Endothelial cell of umbilical vein (primary cell): ENCODE results near the gene LDB3. TPM values are rescaled to one million over a fixed set of nuclear protein-coding genes. Genes with fewer than 3 reads are reported as not detected.

Experiments used
- BruUV-seq: library from RNA; stranded (reverse); fragments of 400-500 nt; replicated peaks from 2 replicates; lab custom pipeline; 2021; lab: Mats Ljungman, UMichigan
- CTCF ChIA-PET: fragments of 300-600, 350-600 bp; sonication (Branson Sonifier 250); formaldehyde crosslinking; loops from one replicate; lab custom pipeline; 2021; ENCODE audit warnings: antibody characterized with exemption, inconsistent platforms; lab: Charles Lee
- POLR2A ChIA-PET: fragments of 300-600, 350-600 bp; sonication (Branson Sonifier 250); formaldehyde crosslinking; loops from one replicate; lab custom pipeline; 2021; ENCODE audit warnings: antibody characterized with exemption, inconsistent platforms; lab: Charles Lee
- DNase-seq: peaks from one replicate; pipeline ENCODE4 v3.0.0-alpha.2; 2011; ENCODE audit warnings: low read depth, low spot score
- FAIRE-seq: peaks from 2 replicates; lab custom pipeline; 2011; peaks lifted over from hg19 to GRCh38; lab: Jason Lieb, UNC
- H2AFZ ChIP-seq: 2 replicates; pipeline ENCODE4 v1.6.0; 2012; ENCODE audit warnings: low read depth, low read length, control low read depth, inconsistent platforms
- H3K27ac ChIP-seq: 2 replicates; pipeline ENCODE4 v1.5.1; 2011; ENCODE audit warnings: low read depth, mild to moderate bottlenecking, control low read depth, low read length, moderate library complexity; ENCODE audit not compliant: insufficient read depth
- H3K27me3 ChIP-seq, 2 experiments: 2 replicates each; pipeline versions ENCODE4 v1.6.0 to v1.6.1; 2011; ENCODE audit warnings: low read length in 2 of 2, mixed read lengths in 1 of 2; ENCODE audit not compliant: control insufficient read depth in 2 of 2, insufficient read depth in 2 of 2
- H3K36me3 ChIP-seq, 2 experiments: 2 replicates in 1 of 2; 3 replicates in 1 of 2; pipeline ENCODE4 v1.5.1; 2011; ENCODE audit warnings: low read length in 2 of 2, mild to moderate bottlenecking in 1 of 2, moderate library complexity in 1 of 2; ENCODE audit not compliant: control insufficient read depth in 2 of 2, insufficient read depth in 2 of 2; ENCODE audit errors: extremely low read depth in 1 of 2
- H3K4me1 ChIP-seq: 3 replicates; pipeline ENCODE4 v1.5.1; 2011; ENCODE audit warnings: mild to moderate bottlenecking, low read length; ENCODE audit not compliant: control insufficient read depth, insufficient read depth; ENCODE audit errors: extremely low read depth
- H3K4me2 ChIP-seq: 2 replicates; pipeline ENCODE4 v1.6.1; 2011; ENCODE audit warnings: low read length, control low read depth, mixed read lengths; ENCODE audit not compliant: insufficient read depth
- H3K4me3 ChIP-seq, 3 experiments: fragments of 200-600 bp in 1 of 3; sonication (generic), shearing (Covaris generic) in 1 of 3; replicated peaks in 1 of 3; 2 replicates each; pipeline ENCODE4 v1.5.1; 2011 to 2016; ENCODE audit warnings: control low read depth in 3 of 3, low read length in 3 of 3, mild to moderate bottlenecking in 2 of 3, inconsistent platforms in 1 of 3, low read depth in 1 of 3, moderate library complexity in 1 of 3; ENCODE audit not compliant: insufficient read depth in 1 of 3
- H3K79me2 ChIP-seq: 2 replicates; pipeline ENCODE4 v1.6.0; 2012; ENCODE audit warnings: low read length, inconsistent platforms; ENCODE audit not compliant: control insufficient read depth, insufficient read depth
- H3K9ac ChIP-seq: replicated peaks from 2 replicates; pipeline ENCODE3; 2011; ENCODE audit warnings: low read length, control low read depth; ENCODE audit not compliant: insufficient read depth; ENCODE audit errors: extremely low read depth
- H3K9me1 ChIP-seq: replicated peaks from 3 replicates; pipeline ENCODE4 v1.6.0; 2011; ENCODE audit warnings: mild to moderate bottlenecking, low read length; ENCODE audit not compliant: control insufficient read depth, insufficient read depth; ENCODE audit errors: extremely low read depth
- H3K9me3 ChIP-seq: replicated peaks from 2 replicates; pipeline ENCODE4 v1.5.1; 2012; ENCODE audit warnings: low read length, inconsistent platforms; ENCODE audit not compliant: control insufficient read depth, insufficient read depth
- H4K20me1 ChIP-seq: replicated peaks from 2 replicates; pipeline ENCODE3; 2011; ENCODE audit warnings: mild to moderate bottlenecking, low read length; ENCODE audit not compliant: control insufficient read depth, insufficient read depth; ENCODE audit errors: extremely low read depth
- CTCF ChIP-seq, 2 donors: IDR thresholded peaks; 1 replicate in 1 of 2; 2 replicates in 1 of 2; pipeline ENCODE4 v1.5.1; 2011; ENCODE audit warnings: low read length in 2 of 2, mild to moderate bottlenecking in 2 of 2, moderate library complexity in 2 of 2, control low read depth in 1 of 2, inconsistent platforms in 1 of 2, low read depth in 1 of 2; ENCODE audit not compliant: insufficient read depth in 1 of 2; ENCODE audit errors: extremely low read depth in 1 of 2
- EZH2 ChIP-seq: IDR thresholded peaks from 2 replicates; pipeline ENCODE4 v1.6.1; 2012; ENCODE audit warnings: borderline replicate concordance, low read depth, mild to moderate bottlenecking, moderate library complexity, low read length, inconsistent platforms; ENCODE audit not compliant: severe bottlenecking
- FOS ChIP-seq: IDR thresholded peaks from 2 replicates; pipeline ENCODE4 v1.6.1; 2011; ENCODE audit warnings: mild to moderate bottlenecking, low read length, moderate library complexity, borderline replicate concordance; ENCODE audit not compliant: insufficient read depth
- GATA2 ChIP-seq: IDR thresholded peaks from 2 replicates; pipeline ENCODE4 v1.7.0; 2011; ENCODE audit warnings: low read depth, mild to moderate bottlenecking, moderate library complexity, mixed read lengths, low read length; ENCODE audit not compliant: insufficient read length, insufficient read depth
- JUN ChIP-seq: IDR thresholded peaks from 2 replicates; pipeline ENCODE4 v1.6.1; 2011; ENCODE audit warnings: borderline replicate concordance, low read depth; ENCODE audit not compliant: insufficient read length, insufficient read depth
- MAX ChIP-seq: IDR thresholded peaks from 2 replicates; pipeline ENCODE4 v1.6.1; 2011; ENCODE audit not compliant: insufficient read depth, insufficient read length
- MYC ChIP-seq: IDR thresholded peaks from one replicate; pipeline ENCODE4 v1.6.1; 2011; ENCODE audit warnings: mild to moderate bottlenecking, low read depth, low read length
- POLR2A ChIP-seq: IDR thresholded peaks from 2 replicates; pipeline ENCODE4 v1.6.1; 2012; ENCODE audit warnings: low read depth, mild to moderate bottlenecking, control low read depth, low read length
- POLR2AphosphoS5 ChIP-seq: IDR thresholded peaks from 2 replicates; pipeline ENCODE4 v1.6.1; 2012; ENCODE audit warnings: low read depth, mild to moderate bottlenecking, control low read depth, low read length, moderate library complexity; ENCODE audit not compliant: insufficient read depth
- dilution Hi-C: fragments of 300-500 bp; cut with MboI; formaldehyde crosslinking; loops from one replicate; pipeline ENCODE4 v1.15.0; 2019; ENCODE audit warnings: low sequenced_read_pairs; ENCODE audit not compliant: extremely low pct_ligation_motif_present
- intact Hi-C: fragments of 100-400 bp; cut with micrococcal nuclease; formaldehyde crosslinking; loops from one replicate; pipeline ENCODE4 v1.10.0; 2022
- polyA plus RNA-seq, 4 experiments: library from polyadenylated mRNA; depleted of rRNA in 3 of 4; stranded (reverse) in 3 of 4; unstranded in 1 of 4; fragments of >200 nt; gene quantifications; 2 replicates each; pipeline versions ENCODE4 v1.2.1 to v1.2.3, GENCODE V29; 2011 to 2012; ENCODE audit warnings: missing spikeins in 1 of 4
- total RNA-seq: library from RNA; stranded (reverse); gene quantifications from 2 replicates; pipeline ENCODE4 v1.2.3, GENCODE V29; 2021

The LDB3 gene
- total and polyA plus RNA-seq, 2 donors (not counting 3 experiments of a cell fraction or from before 2014, with no cell fraction given): not detected

GRCh38 chr10:86636311-86636710 lies 32.0 kb upstream of the LDB3 start:
- peaks cover 8 to 22% of the 10 kb centered on the region in 2 experiments for H3K27me3 ChIP-seq

GRCh38 chr10:86642021-86642420 lies 26.3 kb upstream of the LDB3 start:
- TF ChIP-seq POLR2A (no peak), POLR2AphosphoS5 (no peak), CTCF (IDR thresholded peaks at IDR 0.05; ENCODE audit: extremely low read depth in 1 of 2, insufficient read depth in 1 of 2, low read depth in 1 of 2, low read length in 2 of 2) (no peak), FOS (no peak), JUN (no peak), MAX (no peak), MYC (no peak), EZH2 (no peak), GATA2 (no peak)
- Histone ChIP-seq H3K4me3 (no peak overlapping the region), H3K9me1 (no peaks in the 10 kb centered on the region), H3K4me2 (no peak overlapping the region), H4K20me1 (no peaks in the 10 kb centered on the region), H3K27me3 (peaks cover 7 to 9% of the 10 kb centered on the region in 2 experiments), H3K79me2 (no peaks in the 10 kb centered on the region), H3K27ac (no peak overlapping the region), H3K9me3 (no peaks in the 10 kb centered on the region), H2AFZ (no peak overlapping the region), H3K36me3 (no peaks in the 10 kb centered on the region), H3K9ac (no peak overlapping the region), H3K4me1 (no peaks in the 10 kb centered on the region)
- no peak for FAIRE-seq
- POLR2A ChIA-PET: no interaction called here
- BruUV-seq: no TSS peak
- CTCF ChIA-PET: no interaction called here
- dilution Hi-C loops (no loop called here), intact Hi-C loops (no loop called here)
- no peak for DNase-seq

More at GRCh38 chr10:86636311-86636710, 32.0 kb upstream of the LDB3 start:
- H3K9me1 ChIP-seq: no peaks in the 10 kb centered on the region
- no peak overlapping the region for H3K27ac ChIP-seq
- POLR2A ChIA-PET: no interaction called here
- intact Hi-C loops (no loop called here), dilution Hi-C loops (no loop called here)
- no peaks in the 10 kb centered on the region for H4K20me1 ChIP-seq
- no peak overlapping the region for H3K4me3 ChIP-seq
- H2AFZ ChIP-seq: no peak overlapping the region
- DNase-seq (no peak), FAIRE-seq (no peak)
- H3K9me3 ChIP-seq: no peaks in the 10 kb centered on the region
- CTCF ChIA-PET: interaction anchor here (0.6 kb wide), 1 partner anchor 11 kb away, joined by 3 read pairs; no protein-coding TSS in a partner anchor
- BruUV-seq: no TSS peak
- TF ChIP-seq GATA2: no peak
- no peak for TF ChIP-seq JUN
- TF ChIP-seq MAX: no peak
- no peak for TF ChIP-seq EZH2
- no peak overlapping the region for H3K4me2 ChIP-seq
- no peaks in the 10 kb centered on the region for H3K79me2 ChIP-seq
- no peaks in the 10 kb centered on the region for H3K4me1 ChIP-seq
- no peak overlapping the region for H3K9ac ChIP-seq
- H3K36me3 ChIP-seq: no peaks in the 10 kb centered on the region
